Measurements from ENCODE around the gene ACTL10. TPM values are rescaled to one million over a fixed set of nuclear protein-coding genes. Genes with fewer than 3 reads are reported as not detected.

ACTL10 gene
- total and polyA plus RNA-seq, 2 of the 13 experiments (the other 11 are each of a cell fraction or from before 2014, with no cell fraction given) = not detected

DNA sequence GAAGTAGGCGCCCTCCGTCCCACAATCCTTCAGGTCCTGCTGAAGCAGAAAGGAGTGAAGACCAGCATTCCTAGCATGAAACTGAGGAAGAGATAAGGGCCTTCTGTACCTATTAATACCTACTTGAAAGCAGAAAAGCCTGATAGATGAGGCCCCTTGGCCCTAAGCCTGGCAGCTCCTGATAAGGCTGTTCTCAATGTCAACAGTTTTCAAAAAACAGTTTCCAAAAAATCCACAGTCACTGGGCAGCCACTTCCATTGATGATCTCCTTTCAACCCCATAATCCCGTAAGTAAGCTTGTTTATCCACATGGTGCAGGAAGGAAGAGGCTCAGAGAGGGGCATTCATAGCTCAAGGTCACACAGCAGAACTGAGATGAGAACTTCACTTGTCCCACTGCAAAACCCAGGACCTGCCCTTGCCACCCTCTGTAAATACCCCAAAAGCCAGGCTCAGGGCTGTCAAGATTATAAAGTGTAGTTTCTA lies 22.2 kb downstream of the ACTL10 start (continued):
- TF ChIP-seq PHF21A (CRISPR knock-in tag; IDR thresholded peaks at IDR 0.05) = peak; percentile 67; the same call in 1 of the 2 replicates
- TF ChIP-seq, protein P1, sequence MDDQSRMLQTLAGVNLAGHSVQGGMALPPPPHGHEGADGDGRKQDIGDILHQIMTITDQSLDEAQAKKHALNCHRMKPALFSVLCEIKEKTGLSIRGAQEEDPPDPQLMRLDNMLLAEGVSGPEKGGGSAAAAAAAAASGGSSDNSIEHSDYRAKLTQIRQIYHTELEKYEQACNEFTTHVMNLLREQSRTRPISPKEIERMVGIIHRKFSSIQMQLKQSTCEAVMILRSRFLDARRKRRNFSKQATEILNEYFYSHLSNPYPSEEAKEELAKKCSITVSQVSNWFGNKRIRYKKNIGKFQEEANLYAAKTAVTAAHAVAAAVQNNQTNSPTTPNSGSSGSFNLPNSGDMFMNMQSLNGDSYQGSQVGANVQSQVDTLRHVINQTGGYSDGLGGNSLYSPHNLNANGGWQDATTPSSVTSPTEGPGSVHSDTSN (CRISPR knock-in tag; IDR thresholded peaks at IDR 0.05; ENCODE audit: borderline replicate concordance) = no peak
- no peak for TF ChIP-seq ZNF446 (CRISPR knock-in tag; IDR thresholded peaks at IDR 0.05)
- peak; percentile 50 for TF ChIP-seq TEAD3 (CRISPR knock-in tag; optimal IDR thresholded peaks at IDR 0.05; ENCODE audit: borderline replicate concordance)
- TF ChIP-seq, protein P2, sequence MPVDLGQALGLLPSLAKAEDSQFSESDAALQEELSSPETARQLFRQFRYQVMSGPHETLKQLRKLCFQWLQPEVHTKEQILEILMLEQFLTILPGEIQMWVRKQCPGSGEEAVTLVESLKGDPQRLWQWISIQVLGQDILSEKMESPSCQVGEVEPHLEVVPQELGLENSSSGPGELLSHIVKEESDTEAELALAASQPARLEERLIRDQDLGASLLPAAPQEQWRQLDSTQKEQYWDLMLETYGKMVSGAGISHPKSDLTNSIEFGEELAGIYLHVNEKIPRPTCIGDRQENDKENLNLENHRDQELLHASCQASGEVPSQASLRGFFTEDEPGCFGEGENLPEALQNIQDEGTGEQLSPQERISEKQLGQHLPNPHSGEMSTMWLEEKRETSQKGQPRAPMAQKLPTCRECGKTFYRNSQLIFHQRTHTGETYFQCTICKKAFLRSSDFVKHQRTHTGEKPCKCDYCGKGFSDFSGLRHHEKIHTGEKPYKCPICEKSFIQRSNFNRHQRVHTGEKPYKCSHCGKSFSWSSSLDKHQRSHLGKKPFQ (CRISPR knock-in tag; IDR thresholded peaks at IDR 0.05; ENCODE audit: insufficient replicate concordance) = no peak
- no peak for TF ChIP-seq HIVEP1 (CRISPR knock-in tag; IDR thresholded peaks at IDR 0.05)
- TF ChIP-seq, protein P3, sequence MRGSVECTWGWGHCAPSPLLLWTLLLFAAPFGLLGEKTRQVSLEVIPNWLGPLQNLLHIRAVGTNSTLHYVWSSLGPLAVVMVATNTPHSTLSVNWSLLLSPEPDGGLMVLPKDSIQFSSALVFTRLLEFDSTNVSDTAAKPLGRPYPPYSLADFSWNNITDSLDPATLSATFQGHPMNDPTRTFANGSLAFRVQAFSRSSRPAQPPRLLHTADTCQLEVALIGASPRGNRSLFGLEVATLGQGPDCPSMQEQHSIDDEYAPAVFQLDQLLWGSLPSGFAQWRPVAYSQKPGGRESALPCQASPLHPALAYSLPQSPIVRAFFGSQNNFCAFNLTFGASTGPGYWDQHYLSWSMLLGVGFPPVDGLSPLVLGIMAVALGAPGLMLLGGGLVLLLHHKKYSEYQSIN (CRISPR knock-in tag; IDR thresholded peaks at IDR 0.05; ENCODE audit: borderline replicate concordance) = no peak
- no peak for TF ChIP-seq NONO (IDR thresholded peaks at IDR 0.05)
- no peak for TF ChIP-seq NONO (CRISPR knock-in tag; conservative IDR thresholded peaks at IDR 0.05)
- TF ChIP-seq, protein P4, sequence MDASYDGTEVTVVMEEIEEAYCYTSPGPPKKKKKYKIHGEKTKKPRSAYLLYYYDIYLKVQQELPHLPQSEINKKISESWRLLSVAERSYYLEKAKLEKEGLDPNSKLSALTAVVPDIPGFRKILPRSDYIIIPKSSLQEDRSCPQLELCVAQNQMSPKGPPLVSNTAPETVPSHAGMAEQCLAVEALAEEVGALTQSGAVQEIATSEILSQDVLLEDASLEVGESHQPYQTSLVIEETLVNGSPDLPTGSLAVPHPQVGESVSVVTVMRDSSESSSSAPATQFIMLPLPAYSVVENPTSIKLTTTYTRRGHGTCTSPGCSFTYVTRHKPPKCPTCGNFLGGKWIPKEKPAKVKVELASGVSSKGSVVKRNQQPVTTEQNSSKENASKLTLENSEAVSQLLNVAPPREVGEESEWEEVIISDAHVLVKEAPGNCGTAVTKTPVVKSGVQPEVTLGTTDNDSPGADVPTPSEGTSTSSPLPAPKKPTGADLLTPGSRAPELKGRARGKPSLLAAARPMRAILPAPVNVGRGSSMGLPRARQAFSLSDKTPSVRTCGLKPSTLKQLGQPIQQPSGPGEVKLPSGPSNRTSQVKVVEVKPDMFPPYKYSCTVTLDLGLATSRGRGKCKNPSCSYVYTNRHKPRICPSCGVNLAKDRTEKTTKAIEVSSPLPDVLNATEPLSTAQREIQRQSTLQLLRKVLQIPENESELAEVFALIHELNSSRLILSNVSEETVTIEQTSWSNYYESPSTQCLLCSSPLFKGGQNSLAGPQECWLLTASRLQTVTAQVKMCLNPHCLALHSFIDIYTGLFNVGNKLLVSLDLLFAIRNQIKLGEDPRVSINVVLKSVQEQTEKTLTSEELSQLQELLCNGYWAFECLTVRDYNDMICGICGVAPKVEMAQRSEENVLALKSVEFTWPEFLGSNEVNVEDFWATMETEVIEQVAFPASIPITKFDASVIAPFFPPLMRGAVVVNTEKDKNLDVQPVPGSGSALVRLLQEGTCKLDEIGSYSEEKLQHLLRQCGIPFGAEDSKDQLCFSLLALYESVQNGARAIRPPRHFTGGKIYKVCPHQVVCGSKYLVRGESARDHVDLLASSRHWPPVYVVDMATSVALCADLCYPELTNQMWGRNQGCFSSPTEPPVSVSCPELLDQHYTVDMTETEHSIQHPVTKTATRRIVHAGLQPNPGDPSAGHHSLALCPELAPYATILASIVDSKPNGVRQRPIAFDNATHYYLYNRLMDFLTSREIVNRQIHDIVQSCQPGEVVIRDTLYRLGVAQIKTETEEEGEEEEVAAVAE (CRISPR knock-in tag; IDR thresholded peaks at IDR 0.05; ENCODE audit: borderline replicate concordance) = no peak
- TF ChIP-seq NFE2L1 (CRISPR knock-in tag; IDR thresholded peaks at IDR 0.05; ENCODE audit: borderline replicate concordance) = no peak
- TF ChIP-seq PLRG1 (conservative IDR thresholded peaks at IDR 0.05) = no peak
- TF ChIP-seq TARDBP (CRISPR knock-in tag; IDR thresholded peaks at IDR 0.05) = peak; percentile 73; the same call in 1 of the 2 replicates
- TF ChIP-seq, protein P5, sequence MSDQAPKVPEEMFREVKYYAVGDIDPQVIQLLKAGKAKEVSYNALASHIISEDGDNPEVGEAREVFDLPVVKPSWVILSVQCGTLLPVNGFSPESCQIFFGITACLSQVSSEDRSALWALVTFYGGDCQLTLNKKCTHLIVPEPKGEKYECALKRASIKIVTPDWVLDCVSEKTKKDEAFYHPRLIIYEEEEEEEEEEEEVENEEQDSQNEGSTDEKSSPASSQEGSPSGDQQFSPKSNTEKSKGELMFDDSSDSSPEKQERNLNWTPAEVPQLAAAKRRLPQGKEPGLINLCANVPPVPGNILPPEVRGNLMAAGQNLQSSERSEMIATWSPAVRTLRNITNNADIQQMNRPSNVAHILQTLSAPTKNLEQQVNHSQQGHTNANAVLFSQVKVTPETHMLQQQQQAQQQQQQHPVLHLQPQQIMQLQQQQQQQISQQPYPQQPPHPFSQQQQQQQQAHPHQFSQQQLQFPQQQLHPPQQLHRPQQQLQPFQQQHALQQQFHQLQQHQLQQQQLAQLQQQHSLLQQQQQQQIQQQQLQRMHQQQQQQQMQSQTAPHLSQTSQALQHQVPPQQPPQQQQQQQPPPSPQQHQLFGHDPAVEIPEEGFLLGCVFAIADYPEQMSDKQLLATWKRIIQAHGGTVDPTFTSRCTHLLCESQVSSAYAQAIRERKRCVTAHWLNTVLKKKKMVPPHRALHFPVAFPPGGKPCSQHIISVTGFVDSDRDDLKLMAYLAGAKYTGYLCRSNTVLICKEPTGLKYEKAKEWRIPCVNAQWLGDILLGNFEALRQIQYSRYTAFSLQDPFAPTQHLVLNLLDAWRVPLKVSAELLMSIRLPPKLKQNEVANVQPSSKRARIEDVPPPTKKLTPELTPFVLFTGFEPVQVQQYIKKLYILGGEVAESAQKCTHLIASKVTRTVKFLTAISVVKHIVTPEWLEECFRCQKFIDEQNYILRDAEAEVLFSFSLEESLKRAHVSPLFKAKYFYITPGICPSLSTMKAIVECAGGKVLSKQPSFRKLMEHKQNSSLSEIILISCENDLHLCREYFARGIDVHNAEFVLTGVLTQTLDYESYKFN (CRISPR knock-in tag; conservative IDR thresholded peaks at IDR 0.05) = peak; percentile 80
